Amniotic epithelial cell (primary cell): ENCODE measurements around the gene NMT2.

Experiments
- DNase-seq: peaks from one replicate; pipeline ENCODE4 v3.0.0-alpha.2; 2010; ENCODE audit warnings: low read depth

NMT2 gene

GRCh38 chr10:15092855-15093408 lies 75.6 kb downstream of the NMT2 start:
- no peak for DNase-seq

- no peak for DNase-seq
Measured at GRCh38 chr10:15091418-15091817, 77.1 kb downstream of the NMT2 start.

GRCh38 chr10:15088428-15089261 lies 79.8 kb downstream of the NMT2 start, which contains the start of gene ACBD7:
Gene ACBD7 (minus strand): TSS chr10:15088776. CDS start chr10:15088728, 48 bp downstream.
- DNase-seq = peak; percentile 55

- DNase-seq = peak; percentile 98
Measured at GRCh38 chr10:15084502-15084922, 84.0 kb downstream of the NMT2 start.

- no peak for DNase-seq
Measured at GRCh38 chr10:15083674-15084501, 84.6 kb downstream of the NMT2 start.

GRCh38 chr10:15075421-15075820 lies 93.1 kb downstream of the NMT2 start:
- DNase-seq = no peak

- no peak for DNase-seq
Measured at GRCh38 chr10:15072358-15072757, 96.1 kb downstream of the NMT2 start.

GRCh38 chr10:15069230-15069629 lies 99.3 kb downstream of the NMT2 start:
- DNase-seq = no peak

GRCh38 chr10:15068802-15069201 lies 99.7 kb downstream of the NMT2 start:
- peak; percentile 96 for DNase-seq

GRCh38 chr10:15067154-15067553 lies 101.3 kb downstream of the NMT2 start:
- no peak for DNase-seq

GRCh38 chr10:15060638-15061037 lies 107.9 kb downstream of the NMT2 start:
- no peak for DNase-seq

GRCh38 chr10:15059914-15060313 lies 108.6 kb downstream of the NMT2 start:
- DNase-seq = no peak

GRCh38 chr10:15058689-15059088 lies 109.8 kb downstream of the NMT2 start:
- DNase-seq = no peak
